ENCODE results near the gene IL22RA1. TPM values are rescaled to one million over a fixed set of nuclear protein-coding genes. Genes with fewer than 3 reads are reported as not detected.

IL22RA1 gene
- total RNA-seq, 1 donor from 2014 or later: not detected

DNA sequence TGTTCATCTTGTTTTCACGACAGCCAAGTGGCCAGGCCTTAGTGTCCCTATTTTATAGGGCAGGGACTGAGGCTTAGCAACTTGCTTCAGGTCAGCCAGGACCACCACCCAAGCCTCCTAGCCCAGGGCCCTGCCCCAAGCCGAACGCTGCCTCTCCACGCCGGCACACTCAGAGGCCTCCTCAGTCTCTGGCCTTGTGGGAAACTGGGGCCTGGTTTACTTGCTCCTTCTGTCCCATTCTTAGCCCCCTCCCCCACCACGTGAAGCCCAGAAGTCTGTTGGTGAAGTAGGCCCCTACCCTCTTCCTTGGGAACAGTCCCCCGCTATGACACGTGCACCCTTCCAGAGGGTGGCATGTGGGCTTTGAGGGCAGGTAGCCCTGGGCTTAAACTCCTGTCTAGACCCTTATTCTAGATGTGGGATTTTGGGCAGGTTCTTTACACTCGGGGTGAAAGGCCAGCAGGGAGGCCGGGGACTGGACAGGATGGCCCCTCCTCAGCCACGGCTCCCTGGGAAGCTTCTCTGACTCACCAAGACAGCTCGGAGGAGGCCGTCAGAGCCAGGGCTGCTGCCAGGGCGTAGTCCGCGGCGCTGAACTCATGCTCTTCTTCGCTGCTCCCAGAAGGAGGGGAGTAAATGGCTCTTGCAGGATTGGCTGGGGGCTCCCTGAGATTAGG is 35.3 kb downstream of the IL22RA1 start:
- H3K27ac Mint-ChIP-seq (ENCODE audit: unreplicated experiment): no peak overlapping the region
- TF ChIP-seq, protein P1, sequence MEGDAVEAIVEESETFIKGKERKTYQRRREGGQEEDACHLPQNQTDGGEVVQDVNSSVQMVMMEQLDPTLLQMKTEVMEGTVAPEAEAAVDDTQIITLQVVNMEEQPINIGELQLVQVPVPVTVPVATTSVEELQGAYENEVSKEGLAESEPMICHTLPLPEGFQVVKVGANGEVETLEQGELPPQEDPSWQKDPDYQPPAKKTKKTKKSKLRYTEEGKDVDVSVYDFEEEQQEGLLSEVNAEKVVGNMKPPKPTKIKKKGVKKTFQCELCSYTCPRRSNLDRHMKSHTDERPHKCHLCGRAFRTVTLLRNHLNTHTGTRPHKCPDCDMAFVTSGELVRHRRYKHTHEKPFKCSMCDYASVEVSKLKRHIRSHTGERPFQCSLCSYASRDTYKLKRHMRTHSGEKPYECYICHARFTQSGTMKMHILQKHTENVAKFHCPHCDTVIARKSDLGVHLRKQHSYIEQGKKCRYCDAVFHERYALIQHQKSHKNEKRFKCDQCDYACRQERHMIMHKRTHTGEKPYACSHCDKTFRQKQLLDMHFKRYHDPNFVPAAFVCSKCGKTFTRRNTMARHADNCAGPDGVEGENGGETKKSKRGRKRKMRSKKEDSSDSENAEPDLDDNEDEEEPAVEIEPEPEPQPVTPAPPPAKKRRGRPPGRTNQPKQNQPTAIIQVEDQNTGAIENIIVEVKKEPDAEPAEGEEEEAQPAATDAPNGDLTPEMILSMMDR (IDR thresholded peaks at IDR 0.05; ENCODE audit: unreplicated experiment): no peak
- no peak for DNase-seq (ENCODE audit: low spot score)

DNA sequence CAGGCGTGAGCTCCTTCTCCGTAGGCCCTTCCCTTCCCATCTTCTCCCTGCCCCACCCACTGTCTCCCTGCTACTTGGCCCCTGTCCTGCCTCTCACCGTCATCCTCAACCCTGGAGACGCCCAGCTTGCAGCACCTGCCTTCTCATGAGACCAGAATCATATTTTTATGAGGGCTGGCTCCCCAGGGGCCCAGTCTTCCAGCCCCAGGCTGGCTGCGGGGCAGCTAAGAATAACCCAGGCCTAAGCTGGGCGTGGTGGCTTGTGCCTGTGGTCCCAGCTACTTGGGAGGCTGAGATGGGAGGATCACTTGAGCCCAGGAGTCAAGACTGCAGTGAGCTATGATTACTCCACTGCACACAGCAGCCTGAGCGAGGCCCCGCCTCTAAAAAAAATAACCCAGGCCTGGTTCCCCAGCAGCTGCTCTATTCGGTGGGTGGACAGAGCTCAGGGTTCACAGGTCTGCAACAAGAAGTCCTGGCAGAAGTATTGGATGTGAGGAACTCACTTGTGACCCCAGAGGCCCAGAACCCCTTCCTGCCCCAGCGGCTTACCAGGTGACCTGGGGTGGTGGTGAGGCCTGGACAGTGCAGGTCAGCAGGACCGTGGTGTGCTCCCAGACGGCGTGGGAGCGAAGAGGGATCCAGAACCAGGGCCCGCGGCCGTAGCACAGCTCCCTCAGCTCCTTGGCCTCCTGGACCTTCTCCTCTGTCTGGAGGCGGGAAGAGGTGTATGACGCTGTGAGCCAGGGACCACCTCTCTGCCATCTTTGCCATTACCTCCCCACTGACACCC is 37.4 kb downstream of the IL22RA1 start:
- Mint-ChIP-seq H3K27ac (ENCODE audit: unreplicated experiment) (no peak overlapping the region), H3K27me3 (ENCODE audit: unreplicated experiment) (no peaks in the 10 kb centered on the region), H3K4me3 (ENCODE audit: unreplicated experiment) (no peak overlapping the region), H3K36me3 (ENCODE audit: low read depth, unreplicated experiment) (no peaks in the 10 kb centered on the region), H3K9me3 (ENCODE audit: unreplicated experiment) (no peaks in the 10 kb centered on the region), H3K4me1 (ENCODE audit: unreplicated experiment) (no peaks in the 10 kb centered on the region)
- TF ChIP-seq, protein P1 (IDR thresholded peaks at IDR 0.05; ENCODE audit: unreplicated experiment): no peak
- no peak for DNase-seq (ENCODE audit: low spot score)

More for the DNA sequence above, 35.3 kb downstream of the IL22RA1 start:
- no peak overlapping the region for H3K4me3 Mint-ChIP-seq (ENCODE audit: unreplicated experiment)
- peaks cover 3% of the 10 kb centered on the region for H3K27me3 Mint-ChIP-seq (ENCODE audit: unreplicated experiment)
- H3K9me3 Mint-ChIP-seq (ENCODE audit: unreplicated experiment): no peaks in the 10 kb centered on the region
- H3K4me1 Mint-ChIP-seq (ENCODE audit: unreplicated experiment): peaks cover 3% of the 10 kb centered on the region
- H3K36me3 Mint-ChIP-seq (ENCODE audit: low read depth, unreplicated experiment): no peaks in the 10 kb centered on the region

DNA sequence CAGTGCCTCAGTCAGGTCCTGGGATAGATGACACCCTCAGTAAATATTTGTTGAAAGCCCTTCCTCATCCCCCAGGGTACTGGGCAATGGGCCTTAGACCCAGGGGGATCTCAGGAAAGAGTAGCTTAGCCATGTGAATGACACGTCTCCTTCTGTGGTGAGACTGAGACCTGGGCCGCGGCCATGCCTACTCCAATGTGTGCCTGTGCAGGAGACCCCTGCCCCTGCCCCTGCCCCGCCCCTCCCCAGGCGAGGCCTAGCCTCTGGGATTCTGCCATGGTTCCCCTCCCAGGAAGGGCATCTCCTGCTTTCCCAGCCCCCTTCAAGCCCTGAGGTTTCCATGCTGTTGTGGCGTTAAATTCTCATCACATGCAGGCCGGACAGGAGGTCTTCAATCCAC is 38.1 kb downstream of the IL22RA1 start:
- Mint-ChIP-seq H3K36me3 (ENCODE audit: low read depth, unreplicated experiment) (no peaks in the 10 kb centered on the region), H3K4me3 (ENCODE audit: unreplicated experiment) (no peak overlapping the region), H3K9me3 (ENCODE audit: unreplicated experiment) (no peaks in the 10 kb centered on the region), H3K4me1 (ENCODE audit: unreplicated experiment) (no peaks in the 10 kb centered on the region), H3K27me3 (ENCODE audit: unreplicated experiment) (no peaks in the 10 kb centered on the region), H3K27ac (ENCODE audit: unreplicated experiment) (no peak overlapping the region)
- no peak for DNase-seq (ENCODE audit: low spot score)
- TF ChIP-seq, protein P1 (IDR thresholded peaks at IDR 0.05; ENCODE audit: unreplicated experiment): no peak

DNA sequence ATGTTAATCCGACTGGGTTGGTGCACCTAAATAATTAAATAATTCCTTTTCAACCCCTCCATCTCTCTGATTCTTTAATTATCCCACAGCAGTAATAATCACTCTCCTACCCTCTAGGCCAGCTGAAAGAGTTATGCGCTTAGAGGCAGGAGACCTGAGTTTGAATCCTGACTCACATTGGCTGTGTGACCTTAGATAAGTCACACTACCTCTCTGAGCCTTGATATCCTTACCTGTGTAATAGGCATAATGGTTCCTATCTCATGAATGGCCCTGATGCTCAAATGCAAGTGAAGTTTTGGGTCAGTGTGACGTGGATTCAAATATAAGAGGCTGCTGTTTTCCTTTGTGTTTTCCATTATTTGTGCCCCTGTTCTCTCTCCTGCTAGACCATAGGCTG is 39.1 kb downstream of the IL22RA1 start:
- H3K27me3 Mint-ChIP-seq (ENCODE audit: unreplicated experiment): peaks cover 5% of the 10 kb centered on the region
- no peaks in the 10 kb centered on the region for H3K4me1 Mint-ChIP-seq (ENCODE audit: unreplicated experiment)
- DNase-seq (ENCODE audit: low spot score): no peak
- no peaks in the 10 kb centered on the region for H3K9me3 Mint-ChIP-seq (ENCODE audit: unreplicated experiment)
- TF ChIP-seq, protein P1 (IDR thresholded peaks at IDR 0.05; ENCODE audit: unreplicated experiment): no peak
- H3K36me3 Mint-ChIP-seq (ENCODE audit: low read depth, unreplicated experiment): no peaks in the 10 kb centered on the region
- H3K27ac Mint-ChIP-seq (ENCODE audit: unreplicated experiment): no peak overlapping the region
- no peak overlapping the region for H3K4me3 Mint-ChIP-seq (ENCODE audit: unreplicated experiment)

DNA sequence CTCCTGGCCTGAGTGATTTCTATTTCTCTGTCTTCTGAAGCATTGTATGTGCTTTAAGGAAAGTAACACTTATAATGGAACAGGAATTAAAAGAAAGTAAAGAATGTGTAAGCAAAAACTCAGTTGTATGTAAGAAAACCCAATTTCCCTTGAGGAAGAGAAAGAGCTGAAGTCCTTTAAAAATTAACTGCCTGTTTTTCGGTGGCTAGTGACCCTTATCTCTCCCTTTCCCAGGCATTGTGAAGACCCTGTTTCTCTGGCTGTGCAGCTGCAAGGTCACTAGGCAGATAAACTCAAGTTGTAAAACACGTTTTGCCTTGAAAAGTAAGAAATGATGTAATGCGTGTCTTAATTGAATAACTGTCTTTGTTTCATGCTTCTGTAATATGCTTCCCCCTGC is 39.5 kb downstream of the IL22RA1 start:
- no peak overlapping the region for H3K27ac Mint-ChIP-seq (ENCODE audit: unreplicated experiment)
- no peak overlapping the region for H3K4me3 Mint-ChIP-seq (ENCODE audit: unreplicated experiment)

More for the DNA sequence above, 39.5 kb downstream of the IL22RA1 start:
- no peaks in the 10 kb centered on the region for H3K4me1 Mint-ChIP-seq (ENCODE audit: unreplicated experiment)
- H3K27me3 Mint-ChIP-seq (ENCODE audit: unreplicated experiment): peaks cover 5% of the 10 kb centered on the region
- H3K36me3 Mint-ChIP-seq (ENCODE audit: low read depth, unreplicated experiment): no peaks in the 10 kb centered on the region
- H3K9me3 Mint-ChIP-seq (ENCODE audit: unreplicated experiment): no peaks in the 10 kb centered on the region
- TF ChIP-seq, protein P1 (IDR thresholded peaks at IDR 0.05; ENCODE audit: unreplicated experiment): no peak
- no peak for DNase-seq (ENCODE audit: low spot score)
